NK-92 treated with Interleukin-12 subunit alpha and Interleukin-12 subunit beta, amount 100 ng/mL, for 24 hours (cell line): Measurements from ENCODE around the gene ROS1.
"Not testable (repeated sequence)": the region's sequence is repeated elsewhere in the genome, so short reads cannot be mapped to it uniquely, and the experiment has no call there.

Experiments used
- DNase-seq: peaks from one replicate; lab custom pipeline; 2025; lab: John Stamatoyannopoulos, UW

The ROS1 gene

DNA sequence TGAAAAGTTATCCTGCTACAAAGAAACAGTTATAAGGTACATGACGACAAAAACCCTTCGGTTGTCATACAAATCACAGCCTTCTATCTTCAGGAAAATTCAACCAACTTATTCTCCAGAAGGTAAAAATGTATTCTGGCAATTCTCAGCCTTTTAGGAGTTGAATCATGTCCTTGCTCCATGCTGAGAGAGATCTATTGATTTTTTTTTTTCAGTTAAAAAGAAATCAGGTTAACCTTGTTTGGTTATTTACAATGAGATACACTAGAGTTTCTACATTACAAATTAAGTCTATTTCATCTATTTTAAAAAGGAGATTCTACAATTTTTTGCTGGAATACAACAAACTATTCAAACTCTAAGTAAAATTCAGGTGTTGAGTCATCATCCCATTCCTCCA, 45.4 kb downstream of the ROS1 start:
- no peak for DNase-seq

- no peak for DNase-seq
Measured at GRCh38 chr6:117375446-117375845, 50.3 kb downstream of the ROS1 start.

- no peak for DNase-seq
Measured at GRCh38 chr6:117373211-117373813, 52.4 kb downstream of the ROS1 start.

- DNase-seq, result not testable (repeated sequence)
Measured at GRCh38 chr6:117372289-117372688, 53.5 kb downstream of the ROS1 start.

DNA sequence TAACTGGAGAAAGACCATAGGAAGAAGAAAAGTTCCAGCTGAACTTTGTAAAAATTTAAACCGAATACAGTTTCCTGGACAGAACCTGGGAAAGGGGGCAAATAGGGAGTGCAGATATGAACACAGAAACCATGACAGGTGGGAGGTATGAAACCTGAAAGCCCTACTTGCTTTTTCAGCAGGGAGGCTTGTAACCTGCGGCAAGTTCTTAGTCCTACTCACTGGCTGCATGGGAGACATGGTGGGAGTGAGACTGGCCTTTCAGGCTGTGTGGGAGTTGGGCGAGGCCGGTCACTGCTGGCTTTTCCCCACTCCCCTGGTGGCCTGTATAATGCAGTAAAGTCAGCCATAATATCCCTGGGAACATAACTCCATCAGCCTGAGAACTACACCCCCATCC, 54.2 kb downstream of the ROS1 start:
- no peak for DNase-seq

DNA sequence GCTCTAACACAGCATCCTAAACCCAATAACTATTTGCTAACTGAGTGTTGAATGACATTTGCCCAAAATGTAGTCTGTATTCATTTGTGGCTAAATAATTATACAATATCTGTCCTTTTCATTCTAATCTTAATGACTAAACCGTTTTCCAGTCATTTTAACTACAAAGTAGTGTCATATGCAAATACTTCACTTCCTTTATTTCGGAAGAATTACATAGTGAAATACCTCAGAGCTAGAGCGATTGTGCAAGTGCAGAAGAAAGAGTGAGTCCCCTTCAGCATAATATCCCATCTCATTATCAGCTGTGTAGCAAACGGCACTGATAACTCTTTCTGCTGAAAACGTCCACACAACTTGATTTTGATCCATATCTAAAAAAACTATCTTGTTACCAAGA, 66.2 kb downstream of the ROS1 start:
- DNase-seq, result no peak

GRCh38 chr6:117354671-117355070, 71.1 kb downstream of the ROS1 start:
- DNase-seq, result no peak

DNA sequence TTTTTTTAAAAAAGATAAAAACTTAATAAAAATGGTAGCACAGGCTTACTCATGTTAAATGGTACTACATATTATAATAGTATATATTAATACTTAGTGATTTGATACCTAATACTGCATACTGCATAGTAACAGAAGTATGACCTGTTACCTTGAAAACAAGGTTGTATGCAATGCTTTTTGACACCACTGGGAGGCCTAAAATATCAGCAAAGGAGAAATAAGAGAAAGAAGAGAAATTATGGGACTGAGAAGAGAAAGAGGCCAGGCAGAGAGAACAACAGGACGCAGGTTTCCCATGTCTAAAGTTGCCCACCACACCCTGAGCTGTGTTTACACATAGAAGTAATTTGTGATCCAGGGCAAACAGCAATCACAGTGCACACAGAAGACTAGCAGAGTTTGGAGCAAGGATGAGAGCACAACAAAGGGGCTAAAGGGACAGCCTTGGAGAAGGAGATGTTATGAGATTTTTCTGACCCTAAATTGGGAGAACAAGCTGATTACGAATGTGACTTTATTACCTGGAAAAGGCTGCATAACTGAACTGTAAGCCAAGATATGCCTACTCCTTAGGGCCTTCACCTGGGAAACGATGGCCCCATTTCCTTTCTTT, 73.2 kb downstream of the ROS1 start:
- no peak for DNase-seq

DNA sequence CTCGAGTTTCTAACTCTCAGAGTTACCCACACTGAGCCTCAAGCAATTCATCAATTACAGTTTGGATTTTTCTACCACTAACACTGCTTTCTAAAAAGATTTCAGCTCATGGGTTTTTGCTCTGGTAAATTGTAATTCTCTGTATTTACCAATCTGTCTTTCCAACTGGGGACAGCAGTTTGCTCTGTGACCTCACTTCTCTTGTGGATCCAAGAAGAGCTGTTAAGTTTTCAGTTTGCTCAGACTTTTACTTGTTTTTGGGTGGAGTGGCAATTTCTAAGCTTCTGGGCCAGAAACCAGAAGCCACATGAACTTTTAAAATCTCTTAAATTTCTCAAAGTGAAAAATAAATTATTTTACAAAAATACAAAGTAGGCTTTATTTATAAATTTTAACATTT, 74.2 kb downstream of the ROS1 start:
- DNase-seq, result no peak

DNA sequence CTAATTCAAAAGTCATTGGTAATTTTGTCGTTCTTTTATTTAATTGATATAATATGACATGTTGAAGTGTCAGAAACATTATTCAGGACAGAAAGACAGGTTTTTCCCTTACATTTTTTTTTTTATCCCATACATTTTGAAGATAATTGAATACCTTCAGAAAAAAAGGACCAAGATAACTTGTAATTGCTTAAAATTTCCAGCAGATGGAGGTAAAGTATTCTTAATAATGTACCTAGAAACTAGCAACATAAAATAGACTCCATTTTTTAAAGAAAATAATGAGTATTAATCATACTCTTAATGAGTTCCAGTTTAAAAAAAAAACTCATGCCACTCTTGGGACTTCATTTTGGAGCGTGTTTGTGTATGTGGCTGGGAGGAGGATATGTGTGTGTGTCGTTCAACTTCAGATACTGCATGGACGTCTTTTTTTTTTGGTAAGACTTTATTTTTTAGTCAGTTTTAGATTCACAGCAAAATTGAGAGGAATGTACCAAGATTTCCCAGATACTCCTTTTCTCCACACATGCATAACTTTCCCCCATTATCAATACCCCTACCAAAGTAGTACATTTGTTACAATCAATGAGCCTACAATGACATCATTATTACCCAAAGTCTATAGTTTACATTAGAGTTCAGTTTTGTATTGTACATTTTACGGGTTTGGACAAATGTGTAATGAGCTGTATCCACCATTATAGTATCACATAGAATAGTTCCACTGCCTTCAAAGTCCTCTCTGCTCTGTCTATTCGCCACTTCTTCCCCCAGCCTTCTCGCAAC, 79.4 kb downstream of the ROS1 start:
- DNase-seq, result no peak

GRCh38 chr6:117345292-117345610, 80.5 kb downstream of the ROS1 start:
- DNase-seq, result no peak

GRCh38 chr6:117344444-117345291, 81.1 kb downstream of the ROS1 start:
- DNase-seq, result no peak

- no peak for DNase-seq
Measured at GRCh38 chr6:117338567-117338966, 87.2 kb downstream of the ROS1 start.

DNA sequence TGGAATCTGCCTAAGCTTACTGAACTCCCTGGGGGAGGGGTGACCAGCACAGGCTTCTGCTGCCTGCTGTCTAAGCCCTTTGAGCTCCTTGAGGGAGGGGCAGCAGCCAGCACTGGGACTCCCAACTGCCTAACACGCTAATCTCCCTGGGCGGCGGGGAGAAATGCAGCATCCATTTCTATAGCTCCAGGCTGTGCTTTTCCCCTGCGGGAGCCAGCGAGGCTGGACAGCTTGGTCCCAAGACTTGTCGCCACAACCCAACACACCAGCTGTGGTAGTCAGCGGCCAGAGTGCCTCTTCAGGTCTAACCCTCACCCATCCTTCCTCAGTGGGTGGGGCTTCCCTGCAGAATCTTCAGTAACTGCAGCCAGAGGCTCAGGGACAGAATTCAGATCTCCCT, 95.8 kb downstream of the ROS1 start:
- DNase-seq, result no peak

GRCh38 chr6:117328500-117328899, 97.2 kb downstream of the ROS1 start:
- no peak for DNase-seq

DNA sequence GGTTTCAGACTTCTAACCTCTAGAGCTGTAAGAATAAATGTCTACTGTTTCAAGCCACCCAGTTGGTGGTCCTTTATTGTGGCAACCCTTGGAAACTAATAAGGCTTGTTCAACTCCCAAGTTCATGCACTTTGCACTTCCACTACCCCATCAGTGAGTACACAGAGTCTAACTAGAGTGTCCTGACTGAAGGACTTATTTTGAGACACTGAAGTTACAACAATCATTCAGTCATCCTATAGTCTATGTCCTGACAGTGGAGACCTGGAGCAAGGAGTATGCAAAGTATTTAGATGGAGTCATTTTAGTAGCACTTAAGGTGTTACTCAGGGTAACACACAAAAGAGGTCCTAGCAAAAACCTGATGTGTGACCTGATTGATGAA, 97.7 kb downstream of the ROS1 start:
- DNase-seq, result no peak

DNA sequence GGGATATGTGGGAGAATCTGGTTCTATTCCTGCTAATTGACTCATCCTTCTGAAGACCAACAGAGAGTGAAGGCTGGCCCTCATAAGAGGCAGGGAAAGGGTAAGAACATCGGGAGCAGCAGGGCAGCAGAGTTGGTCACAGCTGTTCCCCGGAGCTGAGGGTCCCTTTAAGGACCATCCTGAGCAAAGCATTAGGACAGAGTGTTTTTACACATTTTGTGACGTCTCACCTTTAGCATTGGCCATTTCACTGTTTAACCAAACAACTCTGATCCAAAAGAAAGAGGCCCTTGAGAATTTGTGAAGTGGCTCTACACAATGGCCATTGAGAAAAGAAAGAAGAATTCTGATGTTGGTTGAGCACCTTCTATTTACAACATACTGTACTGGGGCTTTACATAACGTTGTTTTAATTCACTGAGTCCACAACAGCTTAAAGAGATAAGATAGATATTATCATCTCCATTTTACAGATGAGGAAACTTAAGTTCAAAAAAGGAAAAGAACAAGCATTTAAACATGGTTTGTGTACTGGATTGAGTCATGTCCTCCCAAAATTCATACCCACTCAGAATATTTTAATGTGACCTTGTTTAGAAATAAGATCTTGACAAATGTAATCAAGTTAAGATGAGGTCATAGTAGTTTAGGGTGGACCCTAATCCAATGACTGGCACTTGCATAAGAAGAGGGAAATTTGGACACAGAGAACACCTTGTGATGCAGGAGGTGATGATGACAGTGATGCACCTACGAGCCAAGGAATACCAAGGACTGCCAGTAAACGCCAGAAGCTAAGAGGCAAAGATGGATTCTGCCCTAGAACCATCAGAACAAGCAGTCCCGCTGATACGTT, 98.4 kb downstream of the ROS1 start:
- no peak for DNase-seq

DNA sequence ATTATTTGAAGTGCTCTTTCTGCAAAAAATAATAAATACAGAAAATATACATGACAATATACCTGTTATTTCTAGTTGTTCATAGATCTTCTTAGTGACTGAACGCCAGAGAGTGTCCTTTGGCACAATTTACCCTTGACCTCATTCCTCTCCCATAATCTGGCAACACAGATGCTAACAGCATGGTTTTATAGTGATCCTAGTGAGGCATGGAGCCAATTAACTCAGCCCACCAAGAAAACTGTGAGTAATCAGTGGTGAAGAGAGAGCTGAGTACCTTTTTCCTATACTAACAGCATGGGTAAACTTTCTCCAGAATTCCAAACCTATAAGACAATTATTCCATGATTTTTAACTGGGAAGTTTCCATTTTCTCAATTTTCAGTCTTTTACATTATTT, 99.3 kb downstream of the ROS1 start:
- no peak for DNase-seq

DNA sequence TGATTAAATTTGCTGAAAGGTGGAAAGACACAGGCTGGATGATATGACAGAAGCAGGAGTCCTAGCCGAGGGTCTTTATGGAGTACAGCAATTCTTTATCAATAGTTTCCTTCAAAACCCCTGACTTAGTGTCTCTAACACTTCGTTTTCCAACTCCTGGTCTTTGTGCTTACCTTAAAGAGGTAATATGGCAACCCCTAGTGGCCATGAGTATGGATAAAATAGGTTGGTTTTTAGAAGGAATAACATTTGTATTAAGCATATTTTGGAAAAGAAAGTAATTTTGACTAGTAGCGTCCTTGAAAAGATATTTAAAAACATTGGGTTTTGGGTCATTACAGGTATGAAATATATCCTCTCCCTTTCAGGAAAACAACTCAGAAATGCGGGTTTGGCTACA, 108.5 kb downstream of the ROS1 start:
- DNase-seq, result no peak

DNA sequence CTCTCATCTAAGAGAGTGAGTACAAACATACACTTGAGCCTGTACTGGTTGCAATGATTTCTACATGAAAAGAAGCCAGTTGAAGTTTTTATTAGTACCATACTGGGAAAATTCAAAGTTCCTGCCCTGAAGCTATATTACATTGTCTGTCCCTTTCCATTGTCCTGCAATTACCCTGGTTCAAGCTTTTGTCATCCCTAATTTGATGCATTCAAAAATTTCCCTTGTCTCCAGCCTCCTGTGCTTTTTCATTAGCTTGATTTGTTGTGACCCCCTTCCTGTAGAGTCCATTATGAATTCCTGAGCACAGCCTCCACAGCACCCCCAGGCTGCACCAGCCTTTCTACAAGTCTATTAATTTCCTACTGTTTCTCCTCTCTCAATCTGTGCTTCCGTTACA, 114.0 kb downstream of the ROS1 start:
- DNase-seq, result no peak

GRCh38 chr6:117311310-117311709, 114.4 kb downstream of the ROS1 start:
- no peak for DNase-seq

DNA sequence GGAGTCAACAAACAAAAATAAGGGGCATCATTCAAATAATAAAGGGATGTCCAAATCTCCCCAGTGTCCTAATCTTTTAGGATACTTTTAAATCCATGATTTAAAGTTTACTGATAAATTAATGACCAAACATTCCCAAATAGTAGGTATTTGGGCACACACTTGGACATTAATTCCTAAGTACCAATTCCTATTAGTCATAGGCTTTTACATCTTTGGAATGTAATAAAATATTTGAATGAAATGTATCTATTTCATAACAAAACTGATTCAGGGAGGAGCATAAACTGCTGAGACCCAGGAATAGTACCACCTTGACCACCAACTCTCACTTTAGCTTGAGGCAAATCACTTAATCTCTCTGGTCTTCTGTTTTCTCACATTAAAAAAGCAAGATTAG, 116.1 kb downstream of the ROS1 start:
- no peak for DNase-seq
